ENCODE measurements around the gene HECTD3.

The HECTD3 gene

DNA sequence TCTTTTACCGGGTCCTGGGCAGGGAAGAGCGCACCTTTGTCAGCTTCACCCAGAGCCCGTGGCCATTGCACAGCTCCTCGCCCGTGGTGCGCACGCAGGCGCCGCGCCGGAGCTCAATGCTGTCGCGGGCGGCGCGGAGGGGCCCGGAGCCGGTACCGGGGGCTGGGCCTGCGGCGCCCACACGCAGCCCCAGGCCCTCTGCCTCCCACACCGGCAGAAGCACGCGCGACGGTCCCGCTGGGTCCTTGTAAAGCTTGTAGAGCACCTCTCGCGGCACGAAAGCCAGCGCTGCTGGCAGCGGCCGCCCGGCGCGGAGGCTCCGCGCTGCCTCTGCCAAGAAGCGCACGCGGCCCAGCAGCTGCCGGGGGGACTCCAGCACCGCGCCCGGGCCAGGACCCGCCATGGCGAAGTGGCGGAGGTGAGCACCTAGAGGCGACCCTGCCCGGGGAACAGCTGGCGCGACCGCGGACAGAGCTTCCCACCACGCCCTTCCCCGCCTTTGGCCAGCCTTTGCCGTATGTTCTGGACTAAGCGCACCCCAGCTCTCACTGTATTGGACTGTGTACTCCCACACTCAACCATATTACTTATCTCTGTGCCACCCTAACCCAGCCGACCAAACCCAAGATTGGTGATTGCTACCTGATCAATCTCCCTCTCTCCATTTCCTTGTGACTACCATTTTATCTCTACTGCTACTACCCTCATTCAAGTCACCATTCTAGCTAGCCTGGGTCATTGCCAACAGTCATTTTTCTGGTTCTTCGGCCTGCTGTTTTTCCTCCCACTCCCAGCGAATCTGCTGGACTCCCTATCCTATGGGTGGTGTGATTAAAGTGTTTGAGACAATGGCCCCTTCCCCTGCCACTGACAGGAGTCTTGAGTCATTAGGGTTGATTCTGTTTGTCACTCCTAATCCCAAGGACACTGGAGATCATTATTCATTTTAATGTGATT lies at the start of gene HECTD3:
HECTD3 (minus strand) TSS at position 470 of the 957 bp plus-strand sequence; CDS start at position 403, 67 bp downstream.
- peak; percentile 66 to 89 for DNase-seq

DNA sequence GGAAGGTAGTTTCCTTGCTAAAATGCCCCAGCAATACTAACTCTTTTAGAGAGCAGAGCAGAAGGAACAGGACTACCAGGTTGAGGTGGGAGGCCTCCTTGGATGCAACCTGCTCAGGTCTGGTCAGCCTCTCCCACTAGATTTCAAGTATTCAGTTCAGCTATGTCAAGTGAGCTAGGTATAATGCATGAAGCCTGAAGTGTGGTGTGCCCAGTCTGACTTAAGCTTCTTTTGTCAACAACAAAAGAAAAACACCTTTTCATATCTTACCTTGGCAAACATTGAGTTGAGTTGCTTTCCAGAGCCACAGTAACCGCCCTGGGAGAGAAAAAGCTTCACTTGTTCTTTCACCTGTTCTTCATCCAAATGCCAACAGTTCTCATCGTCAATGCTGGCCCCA lies 48.7 kb upstream of the HECTD3 start:
- DNase-seq = no peak

DNA sequence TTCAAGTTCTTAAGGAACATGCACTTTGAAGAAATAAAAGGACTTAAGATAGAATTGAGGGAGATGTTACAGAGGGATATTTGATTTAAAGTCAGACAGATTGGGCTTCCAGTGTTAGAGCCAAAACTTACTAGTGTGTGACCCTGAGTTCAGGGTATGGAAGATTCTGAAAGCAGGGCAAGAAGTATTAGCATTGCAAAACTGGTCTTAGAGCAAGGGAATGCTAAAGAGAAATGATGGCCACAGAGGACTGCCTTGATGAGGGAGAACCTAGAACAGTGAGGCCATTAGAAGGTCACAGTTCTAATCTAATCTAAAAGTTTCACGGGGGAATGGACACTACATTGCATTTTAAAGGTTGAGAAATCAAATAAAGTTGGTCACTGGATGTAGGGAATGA lies 46.4 kb upstream of the HECTD3 start:
- no peak for DNase-seq

DNA sequence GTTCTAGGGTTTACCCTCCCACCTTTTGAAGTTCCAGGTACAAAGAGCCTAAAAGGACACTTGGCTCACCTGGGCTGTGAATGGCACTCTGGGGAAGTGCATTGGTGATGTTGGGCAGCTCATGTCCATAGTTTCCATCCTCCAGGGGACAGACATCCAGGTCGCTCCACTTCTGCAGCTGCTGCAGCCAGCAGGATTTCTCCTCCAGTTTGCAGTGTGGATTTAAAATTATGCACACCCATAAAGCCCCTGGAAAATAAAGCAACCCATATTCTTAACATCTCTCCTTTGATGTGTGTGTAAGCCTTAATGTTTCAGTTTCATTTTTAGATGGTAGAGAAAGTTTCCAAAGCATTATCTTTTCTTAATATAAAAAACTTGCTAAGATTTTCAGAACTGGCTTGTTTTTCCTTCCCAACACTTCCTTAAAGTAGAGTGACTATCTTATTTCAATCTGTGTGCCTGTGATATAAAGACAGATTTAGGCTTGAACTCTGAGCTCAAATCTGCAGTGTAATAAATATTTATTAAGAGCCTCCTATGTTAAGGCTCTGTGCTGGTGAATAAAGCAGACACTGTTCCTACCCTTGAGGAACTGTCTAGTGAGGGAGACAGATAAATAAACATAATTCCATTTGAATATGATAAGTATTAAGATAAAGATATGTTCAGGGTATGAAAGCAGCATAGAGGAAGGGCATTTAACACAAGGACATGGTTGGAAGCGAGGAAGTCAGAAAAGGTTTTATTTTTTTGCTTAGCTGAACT lies 40.1 kb upstream of the HECTD3 start:
- no peak for DNase-seq

DNA sequence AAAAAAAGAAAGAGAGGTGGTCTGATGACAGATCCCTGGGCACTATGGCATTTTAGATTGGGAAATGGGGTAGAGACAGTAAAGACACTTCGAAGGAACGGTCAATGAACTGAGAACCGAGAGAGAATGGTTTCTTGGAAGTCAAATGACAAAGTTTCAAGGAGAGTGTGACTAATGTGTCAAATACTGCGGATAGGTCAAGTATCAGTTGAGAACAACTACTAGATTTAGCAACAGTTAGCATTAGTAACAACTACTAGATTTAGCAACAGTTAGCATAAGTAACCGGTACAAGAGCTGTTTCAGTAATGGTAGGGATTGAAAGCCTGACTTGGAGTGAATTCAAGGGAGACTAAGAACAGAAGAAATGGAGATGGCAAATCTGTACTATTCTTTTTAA lies 35.9 kb upstream of the HECTD3 start:
- DNase-seq = no peak

DNA sequence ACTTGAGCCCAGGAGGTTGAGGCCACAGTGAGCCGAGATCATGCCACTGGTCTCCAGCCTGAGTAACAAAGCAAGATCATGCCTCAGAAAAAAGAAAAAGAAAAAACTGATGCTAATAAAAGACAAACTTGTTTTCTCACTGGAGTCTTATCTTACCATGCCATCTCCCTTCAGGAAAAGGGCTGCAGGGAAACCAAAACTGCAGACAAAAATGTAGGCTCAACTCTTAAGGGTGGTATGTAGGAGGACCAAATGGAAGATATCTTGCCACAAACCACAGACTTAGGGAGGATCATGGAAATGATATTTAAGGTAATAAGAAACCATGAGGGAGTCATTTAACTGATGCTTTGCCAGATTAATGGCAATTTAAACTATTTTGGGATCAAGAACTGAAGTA lies 33.8 kb upstream of the HECTD3 start:
- DNase-seq = no peak

DNA sequence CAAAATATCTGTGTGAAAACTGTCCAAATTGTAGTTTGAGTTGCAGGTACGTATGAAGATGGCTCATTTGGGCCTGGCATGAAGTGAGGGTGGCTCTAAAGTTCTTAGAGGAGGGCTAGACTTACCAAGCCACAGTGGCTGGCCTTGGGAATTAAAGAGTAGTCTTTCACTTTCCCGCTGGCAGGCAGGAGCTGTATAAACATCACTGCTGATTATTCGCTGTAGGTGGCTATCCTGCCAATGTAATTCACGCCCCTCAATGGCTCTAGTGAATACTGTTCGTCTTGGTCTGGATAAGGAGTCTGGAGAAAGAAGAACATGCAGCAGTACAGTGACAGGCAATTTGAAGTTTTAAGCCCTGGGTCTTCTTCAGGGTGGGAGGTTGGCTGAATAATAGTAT lies 32.0 kb upstream of the HECTD3 start:
- no peak for DNase-seq

DNA sequence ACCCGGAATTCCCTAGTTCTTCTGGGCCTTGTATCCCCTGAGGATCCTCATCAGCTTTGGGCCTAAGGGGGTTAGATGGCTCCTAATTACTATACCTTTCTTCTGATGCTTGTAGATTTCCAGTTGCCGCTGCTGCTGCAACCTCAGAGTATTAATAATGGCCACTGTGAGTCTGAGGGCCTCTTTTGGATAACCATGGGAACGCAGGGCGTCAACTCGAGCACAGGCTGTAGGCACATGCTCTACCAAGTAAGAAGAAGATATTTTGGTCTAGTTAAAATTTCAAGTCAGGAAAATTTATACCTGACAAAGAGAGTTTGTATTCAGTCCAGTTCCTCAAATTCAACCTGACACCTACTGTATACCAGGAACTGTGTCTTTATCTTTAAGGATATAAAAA lies 29.2 kb upstream of the HECTD3 start:
- DNase-seq = no peak

DNA sequence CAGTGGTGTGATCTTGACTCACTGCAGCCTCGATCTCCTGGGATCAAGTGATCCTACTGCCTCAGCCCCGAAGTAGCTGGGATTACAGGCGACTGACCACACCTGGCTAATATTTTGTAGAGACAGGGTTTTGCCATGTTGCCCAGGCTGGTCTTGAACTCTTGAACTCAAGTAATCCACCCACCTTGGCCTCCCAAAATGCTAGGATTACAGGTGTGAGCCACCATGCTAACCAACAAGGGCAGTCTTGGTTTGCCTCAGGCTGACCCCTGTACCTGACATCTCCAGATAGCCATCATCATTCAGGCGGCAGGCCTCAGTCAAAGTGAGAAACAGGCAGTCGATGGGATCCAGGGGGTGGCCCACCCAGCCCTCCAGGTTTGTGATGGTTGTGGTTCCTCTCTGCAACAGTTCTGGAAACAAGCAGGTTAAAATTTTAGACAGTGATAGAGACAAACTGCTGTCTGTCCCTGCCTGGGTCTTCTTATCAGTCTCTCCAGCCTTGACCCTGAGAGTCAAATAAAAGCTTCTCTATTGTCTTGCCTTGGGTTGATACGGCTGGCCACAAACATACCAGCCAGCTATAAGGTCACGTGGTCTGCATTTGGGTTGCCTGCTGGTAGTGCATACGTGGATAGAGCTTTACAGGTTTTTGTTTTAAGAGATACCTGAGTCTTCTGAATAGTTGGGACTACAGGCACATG lies 27.7 kb upstream of the HECTD3 start:
- no peak for DNase-seq

DNA sequence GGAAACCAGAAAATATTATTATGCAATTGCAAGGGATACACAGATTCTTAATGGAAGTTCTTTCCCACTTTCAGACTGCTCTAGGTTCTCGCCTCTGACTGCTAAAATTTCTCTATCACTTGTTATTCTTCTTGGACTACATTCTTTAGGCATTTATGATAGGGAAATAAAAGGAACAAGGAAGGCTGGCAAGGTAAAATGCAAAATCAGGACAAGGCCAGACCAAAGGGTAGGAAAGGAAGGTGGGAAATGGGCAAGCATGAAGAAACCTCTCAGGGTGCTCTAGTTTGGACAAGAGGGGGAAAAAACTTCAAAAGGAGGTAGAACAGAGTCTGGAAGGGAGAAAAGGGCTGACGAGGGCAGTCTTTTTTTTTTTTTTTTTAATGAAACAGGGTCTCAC lies 27.1 kb upstream of the HECTD3 start:
- DNase-seq = no peak

DNA sequence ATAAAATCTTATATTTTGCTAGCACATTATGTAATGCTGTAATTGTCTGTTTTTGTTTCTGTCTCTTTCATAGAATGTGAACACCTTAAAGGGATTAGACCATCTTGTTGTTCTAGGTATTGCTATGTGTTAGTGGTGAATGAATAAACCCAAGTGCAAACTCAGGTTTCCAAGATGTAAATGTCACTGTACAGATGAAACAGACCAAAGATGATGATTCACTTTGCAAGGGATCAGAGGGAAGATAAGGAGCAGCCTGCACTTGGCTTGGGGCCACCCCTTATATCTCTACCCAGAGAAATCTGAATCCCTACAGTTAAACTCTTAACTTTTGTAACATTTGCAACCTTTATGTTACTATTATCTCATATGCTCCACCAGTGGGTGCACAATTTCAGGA lies 26.3 kb upstream of the HECTD3 start:
- no peak for DNase-seq

DNA sequence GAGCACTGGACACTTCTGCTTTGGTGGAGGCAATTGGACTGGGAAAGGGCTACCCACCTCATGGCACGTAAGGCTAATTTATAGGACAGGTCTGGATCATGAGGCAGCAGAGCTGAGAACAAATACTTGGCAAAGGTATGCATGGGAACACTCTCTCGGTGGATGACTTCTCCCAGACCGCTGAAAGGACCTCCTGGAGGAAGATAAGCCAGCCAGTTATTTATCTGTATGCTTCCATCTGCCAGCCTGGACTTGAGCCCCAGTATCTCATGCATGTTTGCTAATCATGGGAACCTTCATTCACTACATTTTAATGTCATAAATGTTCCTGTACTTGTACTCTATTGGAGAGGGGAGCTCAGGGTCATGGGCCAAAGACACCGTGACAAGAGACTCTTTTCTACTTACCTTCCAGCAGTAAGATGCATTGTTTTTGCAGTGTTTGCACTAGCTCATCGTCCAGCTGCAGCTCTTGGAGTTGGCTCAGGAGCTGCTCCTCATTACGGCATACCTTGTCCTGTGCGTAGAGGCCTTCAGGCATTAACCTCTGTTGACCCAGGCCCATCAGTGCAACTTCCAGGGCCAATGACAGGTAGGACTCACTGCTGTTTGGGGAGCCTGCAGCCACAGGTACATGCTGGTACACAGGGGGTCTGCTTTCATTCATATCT lies 24.6 kb upstream of the HECTD3 start:
- DNase-seq = no peak

DNA sequence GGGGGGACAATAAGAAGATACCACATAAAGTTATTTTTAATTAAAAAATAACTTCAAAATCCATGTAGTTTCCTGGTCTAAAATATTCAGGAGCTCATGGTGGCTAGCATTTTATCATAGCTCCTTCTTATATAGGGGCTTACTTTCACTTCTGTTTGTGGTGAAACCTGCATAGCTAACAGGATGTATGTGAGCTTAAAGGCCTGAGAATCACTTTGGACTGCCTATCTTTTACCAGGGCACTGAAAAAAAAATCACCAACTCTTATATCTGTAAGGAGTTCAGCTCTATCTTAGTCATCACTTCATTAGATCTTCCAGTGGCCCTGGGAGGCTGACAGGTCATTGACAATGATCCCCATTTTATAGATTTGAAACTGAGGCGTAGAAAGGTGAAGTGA lies 22.2 kb upstream of the HECTD3 start:
- DNase-seq = no peak

DNA sequence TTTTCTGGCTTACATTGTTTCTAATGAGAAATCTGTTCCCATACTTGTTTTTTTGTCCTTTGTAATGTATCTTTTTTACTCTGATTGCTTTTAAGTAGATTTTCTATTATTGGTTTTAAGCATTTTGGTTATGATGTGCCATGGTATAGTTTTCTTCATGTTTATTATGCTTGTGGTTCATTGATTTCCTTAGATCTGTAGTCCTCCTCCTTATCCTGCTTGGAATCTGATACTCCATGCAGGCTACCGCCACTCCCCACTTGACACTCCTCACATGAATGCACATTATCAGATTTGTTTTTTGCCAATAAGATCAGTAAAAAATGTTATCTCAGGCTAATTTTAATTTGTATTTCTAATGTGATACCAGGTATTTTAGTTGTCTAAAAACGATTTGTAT lies 21.7 kb upstream of the HECTD3 start:
- DNase-seq = peak in 1 of 2 experiments; percentile 37

DNA sequence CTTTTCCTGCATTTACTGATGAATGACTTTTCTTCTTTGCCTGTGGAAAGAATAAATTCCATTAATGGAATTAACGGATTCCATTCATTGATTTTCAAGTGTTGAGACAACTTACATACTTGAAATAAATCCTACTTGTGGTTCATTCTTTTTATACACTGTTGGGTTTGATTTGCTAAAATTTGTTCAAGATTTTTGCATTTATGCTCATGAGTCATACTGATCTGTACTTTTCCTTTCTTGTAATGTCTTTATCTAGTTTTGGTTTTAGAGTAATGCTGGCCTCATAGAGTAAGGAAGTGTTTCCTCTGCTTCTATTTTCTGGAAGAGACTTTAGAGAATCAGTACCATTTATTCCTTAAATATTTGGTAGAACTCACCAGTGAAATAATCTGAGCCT lies 15.3 kb upstream of the HECTD3 start:
- no peak for DNase-seq

DNA sequence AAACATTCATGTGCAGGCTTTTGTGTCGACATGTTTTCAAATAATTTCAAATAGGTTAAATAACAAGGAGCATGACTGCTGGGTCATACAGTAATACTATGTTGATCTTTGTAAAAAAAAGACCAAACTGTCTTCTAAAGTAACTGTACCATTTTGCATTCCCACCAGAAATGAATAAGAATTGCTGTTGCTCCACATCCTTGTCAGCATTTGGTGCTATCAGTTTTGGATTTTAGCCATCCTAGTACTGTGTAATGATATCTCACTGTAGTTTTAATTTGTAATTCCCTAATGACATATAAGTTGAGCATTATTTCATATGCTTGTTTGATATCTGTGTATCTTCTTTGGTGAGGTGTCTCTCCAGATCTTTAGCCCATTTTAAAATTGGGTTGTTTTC lies 12.5 kb upstream of the HECTD3 start:
- DNase-seq = no peak

DNA sequence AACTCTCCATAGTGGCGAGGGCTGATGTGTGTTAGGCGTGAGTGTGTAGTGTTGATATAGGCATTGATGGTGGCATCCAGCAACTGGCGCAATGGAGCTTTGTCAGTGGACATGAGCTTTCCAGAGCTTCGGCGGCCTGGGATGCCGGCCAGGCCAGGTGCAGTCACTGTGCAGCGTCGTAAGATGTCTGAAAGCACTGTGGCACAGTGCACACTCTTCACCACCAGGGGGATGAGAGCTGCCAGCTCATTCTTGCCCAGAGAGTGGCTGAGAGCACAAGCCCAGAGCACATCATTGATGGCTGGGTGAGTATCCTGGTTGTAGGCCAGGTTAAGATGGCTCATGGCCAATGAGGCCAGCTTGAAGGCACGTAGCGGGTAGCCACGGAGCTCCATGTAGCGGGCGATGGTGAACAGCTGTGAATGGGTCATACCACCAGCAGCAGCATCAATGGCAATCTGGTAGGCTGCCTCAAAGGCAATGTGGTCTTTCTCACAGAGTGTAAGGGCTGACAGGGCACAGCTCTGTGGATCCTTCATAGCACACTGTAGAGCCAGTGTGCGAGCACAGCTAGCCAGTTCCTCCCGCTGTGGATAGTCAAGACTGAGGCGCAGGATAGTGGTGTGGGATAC lies 7.6 kb upstream of the HECTD3 start:
- peak; percentile 28 to 71 for DNase-seq

DNA sequence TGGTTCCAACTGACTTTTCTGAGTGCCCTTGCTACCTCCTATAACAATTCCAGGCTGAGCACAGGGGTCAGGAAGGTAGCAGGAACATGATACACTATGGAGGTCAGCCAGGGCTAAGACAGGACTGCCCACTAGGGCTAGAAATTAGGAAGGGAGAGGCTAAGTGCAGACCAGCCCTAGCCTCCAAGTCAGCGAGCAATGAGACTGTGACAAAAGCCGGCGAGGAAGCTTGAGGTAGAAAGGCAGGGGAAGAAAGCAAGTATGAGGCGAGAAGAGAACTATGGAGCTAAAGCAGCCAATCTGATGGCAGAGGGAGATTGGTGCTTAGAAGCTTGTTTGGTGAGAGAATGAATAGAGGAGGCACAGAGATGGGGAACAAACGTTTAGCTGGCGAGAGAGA lies 5.6 kb upstream of the HECTD3 start:
- DNase-seq = no peak

DNA sequence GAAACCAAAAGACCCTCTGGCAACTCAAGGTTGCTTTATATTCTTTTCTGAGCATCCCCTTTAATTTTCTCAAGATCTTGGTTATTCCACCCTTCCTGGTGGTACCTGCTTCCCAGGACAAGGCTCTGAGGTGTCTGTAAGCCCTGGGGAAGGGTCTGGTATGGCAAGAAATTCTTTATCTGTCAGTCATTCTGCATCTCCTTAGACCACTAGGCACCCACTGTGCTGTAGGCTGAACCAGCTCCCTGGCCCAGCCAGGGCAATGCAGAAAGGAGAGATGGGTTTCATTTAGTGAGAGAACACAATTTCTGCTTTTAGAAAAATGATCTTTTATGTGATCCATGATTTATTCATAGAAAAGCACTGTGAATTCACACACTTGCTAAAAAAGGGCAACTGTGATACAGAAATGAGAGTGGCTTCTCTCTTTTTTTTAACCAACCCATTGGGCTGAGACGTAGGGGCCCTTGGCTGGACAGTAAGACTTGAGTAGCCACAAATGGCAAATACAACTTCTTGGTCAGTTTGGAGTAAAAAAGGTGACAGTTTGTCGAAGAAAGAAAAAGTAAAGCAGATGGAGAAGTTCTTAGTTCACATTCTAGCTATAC lies 5.1 kb upstream of the HECTD3 start:
- DNase-seq = no peak

DNA sequence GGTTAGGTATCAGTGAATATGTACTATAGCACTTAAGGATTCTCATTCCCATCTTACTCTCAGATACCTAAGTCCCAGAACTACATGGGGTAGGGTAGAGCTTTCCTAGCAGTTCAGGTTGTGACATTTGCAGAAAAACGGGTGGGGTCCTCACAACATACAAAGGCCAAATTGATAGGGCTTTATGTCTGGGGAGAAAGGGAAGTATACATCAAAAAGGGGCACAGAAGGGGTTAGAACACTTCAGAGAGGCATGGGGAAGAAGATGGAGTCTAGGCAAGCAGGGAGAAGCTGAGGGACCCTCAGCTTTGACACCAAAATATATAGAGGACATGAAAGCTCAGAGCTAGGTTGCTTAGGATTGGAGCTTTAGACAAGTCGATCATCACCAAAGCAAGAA lies 4.6 kb upstream of the HECTD3 start:
- no peak for DNase-seq

DNA sequence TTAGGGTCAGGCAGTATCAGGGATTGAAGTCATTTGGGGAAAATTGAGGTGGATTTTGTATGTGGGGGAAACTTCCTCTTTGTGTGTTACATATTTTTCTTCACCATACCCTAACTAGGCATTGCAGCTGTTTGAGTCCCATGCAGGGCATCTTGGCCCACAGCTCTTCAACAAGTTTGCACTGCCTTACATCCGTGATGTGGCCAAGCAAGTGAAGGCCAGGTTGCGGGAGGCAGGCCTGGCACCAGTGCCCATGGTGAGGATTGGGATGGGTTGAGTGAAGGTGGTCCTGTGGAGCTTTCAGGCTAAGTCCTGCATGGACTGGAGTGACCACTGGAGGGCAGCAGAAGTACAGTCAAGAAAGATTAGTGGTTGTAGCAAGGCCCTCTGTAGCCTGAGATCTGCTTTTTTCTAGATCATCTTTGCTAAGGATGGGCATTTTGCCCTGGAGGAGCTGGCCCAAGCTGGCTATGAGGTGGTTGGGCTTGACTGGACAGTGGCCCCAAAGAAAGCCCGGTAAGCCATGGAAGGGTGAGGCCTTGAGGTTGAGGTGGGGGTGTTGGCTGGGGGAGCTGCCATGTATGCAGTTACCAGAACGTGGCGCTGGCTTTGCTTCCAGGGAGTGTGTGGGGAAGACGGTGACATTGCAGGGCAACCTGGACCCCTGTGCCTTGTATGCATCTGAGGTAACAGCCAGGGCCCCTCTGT lies 3.4 kb upstream of the HECTD3 start:
- peak; percentile 34 to 76 for DNase-seq

All from NCI-H524 (cell line).